ENCODE data around the gene PCDHGC5. TPM values are rescaled to one million over a fixed set of nuclear protein-coding genes. Genes with fewer than 3 reads are reported as not detected.
A peak's percentile ranks its signal among the peaks of the same experiment; 100 is the strongest.

PCDHGC5 gene
- total RNA-seq, 1 donor from 2014 or later, result 1.3 TPM

DNA sequence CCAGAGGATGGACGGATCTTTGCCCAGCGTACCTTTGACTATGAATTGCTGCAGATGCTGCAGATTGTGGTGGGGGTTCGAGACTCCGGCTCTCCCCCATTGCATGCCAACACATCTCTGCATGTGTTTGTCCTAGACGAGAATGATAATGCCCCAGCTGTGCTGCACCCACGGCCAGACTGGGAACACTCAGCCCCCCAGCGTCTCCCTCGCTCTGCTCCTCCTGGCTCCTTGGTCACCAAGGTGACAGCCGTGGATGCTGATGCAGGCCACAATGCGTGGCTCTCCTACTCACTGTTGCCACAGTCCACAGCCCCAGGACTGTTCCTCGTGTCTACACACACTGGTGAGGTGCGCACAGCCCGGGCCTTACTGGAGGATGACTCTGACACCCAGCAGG lies 1.9 kb downstream of the PCDHGC5 start:
- no peak for DNase-seq (ENCODE audit: low spot score, unreplicated experiment)
- H3K27ac Mint-ChIP-seq, result peak overlapping the region; percentile 52
- H3K4me3 Mint-ChIP-seq (ENCODE audit: low read depth), result no peak overlapping the region
- peaks cover 33% of the 10 kb centered on the region for H3K27me3 Mint-ChIP-seq
- TF ChIP-seq, protein P1, sequence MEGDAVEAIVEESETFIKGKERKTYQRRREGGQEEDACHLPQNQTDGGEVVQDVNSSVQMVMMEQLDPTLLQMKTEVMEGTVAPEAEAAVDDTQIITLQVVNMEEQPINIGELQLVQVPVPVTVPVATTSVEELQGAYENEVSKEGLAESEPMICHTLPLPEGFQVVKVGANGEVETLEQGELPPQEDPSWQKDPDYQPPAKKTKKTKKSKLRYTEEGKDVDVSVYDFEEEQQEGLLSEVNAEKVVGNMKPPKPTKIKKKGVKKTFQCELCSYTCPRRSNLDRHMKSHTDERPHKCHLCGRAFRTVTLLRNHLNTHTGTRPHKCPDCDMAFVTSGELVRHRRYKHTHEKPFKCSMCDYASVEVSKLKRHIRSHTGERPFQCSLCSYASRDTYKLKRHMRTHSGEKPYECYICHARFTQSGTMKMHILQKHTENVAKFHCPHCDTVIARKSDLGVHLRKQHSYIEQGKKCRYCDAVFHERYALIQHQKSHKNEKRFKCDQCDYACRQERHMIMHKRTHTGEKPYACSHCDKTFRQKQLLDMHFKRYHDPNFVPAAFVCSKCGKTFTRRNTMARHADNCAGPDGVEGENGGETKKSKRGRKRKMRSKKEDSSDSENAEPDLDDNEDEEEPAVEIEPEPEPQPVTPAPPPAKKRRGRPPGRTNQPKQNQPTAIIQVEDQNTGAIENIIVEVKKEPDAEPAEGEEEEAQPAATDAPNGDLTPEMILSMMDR (IDR thresholded peaks at IDR 0.05; ENCODE audit: unreplicated experiment), result no peak
- no peaks in the 10 kb centered on the region for H3K9me3 Mint-ChIP-seq (ENCODE audit: low read depth)
- peaks cover 8% of the 10 kb centered on the region for H3K4me1 Mint-ChIP-seq (ENCODE audit: low read depth)
- H3K36me3 Mint-ChIP-seq (ENCODE audit: insufficient read depth), result peaks cover 7% of the 10 kb centered on the region

DNA sequence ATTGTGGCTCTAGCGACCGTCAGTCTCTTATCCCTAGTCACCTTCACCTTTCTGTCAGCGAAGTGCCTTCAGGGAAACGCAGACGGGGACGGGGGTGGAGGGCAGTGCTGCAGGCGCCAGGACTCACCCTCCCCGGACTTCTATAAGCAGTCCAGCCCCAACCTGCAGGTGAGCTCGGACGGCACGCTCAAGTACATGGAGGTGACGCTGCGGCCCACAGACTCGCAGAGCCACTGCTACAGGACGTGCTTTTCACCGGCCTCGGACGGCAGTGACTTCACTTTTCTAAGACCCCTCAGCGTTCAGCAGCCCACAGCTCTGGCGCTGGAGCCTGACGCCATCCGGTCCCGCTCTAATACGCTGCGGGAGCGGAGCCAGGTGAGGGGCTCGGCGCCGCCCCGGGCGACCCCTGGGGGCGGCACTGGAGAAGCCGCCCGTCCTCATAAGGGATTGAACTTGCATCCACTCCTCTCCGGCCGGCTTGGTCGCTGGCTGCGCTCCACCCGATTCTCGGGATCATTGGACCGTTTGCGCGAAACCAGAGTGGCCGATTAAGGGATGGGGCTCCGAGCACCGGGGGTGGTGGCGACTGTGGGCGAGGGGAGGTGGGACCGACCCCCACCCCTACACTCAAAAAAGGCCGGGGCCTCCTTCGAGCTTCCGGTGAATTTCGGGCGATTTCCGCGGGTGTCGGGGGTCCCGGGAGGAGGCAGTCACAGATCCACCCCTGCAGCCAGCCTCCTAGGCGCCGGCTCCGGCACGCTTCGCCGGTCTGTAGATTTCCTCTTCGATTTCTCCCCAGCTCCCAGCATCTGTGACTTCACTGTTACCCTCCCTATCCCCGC lies 2.7 kb downstream of the PCDHGC5 start:
- DNase-seq (ENCODE audit: low spot score, unreplicated experiment), result no peak
- Mint-ChIP-seq H3K27me3 (peaks cover 29% of the 10 kb centered on the region), H3K9me3 (ENCODE audit: low read depth) (no peaks in the 10 kb centered on the region), H3K4me1 (ENCODE audit: low read depth) (peaks cover 10% of the 10 kb centered on the region), H3K36me3 (ENCODE audit: insufficient read depth) (peaks cover 5% of the 10 kb centered on the region), H3K4me3 (ENCODE audit: low read depth) (peak overlapping the region; percentile 50), H3K27ac (no peak overlapping the region)
- TF ChIP-seq, protein P1 (IDR thresholded peaks at IDR 0.05; ENCODE audit: unreplicated experiment), result no peak

DNA sequence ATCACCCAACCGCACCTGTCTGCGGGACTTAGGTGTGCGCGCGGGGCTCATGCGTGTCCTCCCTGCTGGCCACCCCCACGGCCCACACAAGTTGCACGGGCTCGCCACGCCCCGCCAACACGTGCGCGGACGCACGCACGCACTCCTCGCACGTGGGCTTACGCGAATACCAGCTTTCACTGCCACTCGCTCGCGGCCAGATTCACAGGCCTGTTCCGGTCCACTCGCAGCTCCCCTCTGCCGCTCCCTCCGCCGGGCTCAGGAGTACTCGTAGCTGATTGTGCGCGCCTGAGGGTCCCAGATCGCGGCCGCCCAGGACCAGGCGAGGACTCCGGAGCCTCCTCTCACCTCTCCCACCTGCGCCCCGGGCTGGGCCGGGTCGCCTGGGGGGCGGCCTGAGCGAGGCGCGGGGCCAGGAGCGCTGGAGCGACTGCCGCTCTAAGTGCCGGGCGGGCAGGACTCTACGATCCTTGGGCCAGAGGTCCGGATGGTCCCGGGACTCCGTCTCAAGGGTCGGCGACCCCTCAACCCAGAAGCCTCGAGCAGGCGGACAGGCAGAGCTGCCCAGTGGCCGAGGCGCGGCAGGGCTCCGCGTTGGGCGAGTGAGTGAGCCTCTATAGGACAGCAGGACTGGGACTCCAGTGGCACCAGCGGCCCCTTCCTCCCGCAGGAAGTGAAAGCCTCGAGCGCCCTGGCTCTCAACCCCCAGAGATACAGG lies 3.4 kb downstream of the PCDHGC5 start:
- Mint-ChIP-seq H3K27me3 (peaks cover 27% of the 10 kb centered on the region), H3K27ac (no peak overlapping the region), H3K4me3 (ENCODE audit: low read depth) (peak overlapping the region; percentile 50), H3K4me1 (ENCODE audit: low read depth) (peaks cover 10% of the 10 kb centered on the region), H3K9me3 (ENCODE audit: low read depth) (no peaks in the 10 kb centered on the region), H3K36me3 (ENCODE audit: insufficient read depth) (peaks cover 3% of the 10 kb centered on the region)
- TF ChIP-seq, protein P1 (IDR thresholded peaks at IDR 0.05; ENCODE audit: unreplicated experiment), result no peak
- no peak for DNase-seq (ENCODE audit: low spot score, unreplicated experiment)

DNA sequence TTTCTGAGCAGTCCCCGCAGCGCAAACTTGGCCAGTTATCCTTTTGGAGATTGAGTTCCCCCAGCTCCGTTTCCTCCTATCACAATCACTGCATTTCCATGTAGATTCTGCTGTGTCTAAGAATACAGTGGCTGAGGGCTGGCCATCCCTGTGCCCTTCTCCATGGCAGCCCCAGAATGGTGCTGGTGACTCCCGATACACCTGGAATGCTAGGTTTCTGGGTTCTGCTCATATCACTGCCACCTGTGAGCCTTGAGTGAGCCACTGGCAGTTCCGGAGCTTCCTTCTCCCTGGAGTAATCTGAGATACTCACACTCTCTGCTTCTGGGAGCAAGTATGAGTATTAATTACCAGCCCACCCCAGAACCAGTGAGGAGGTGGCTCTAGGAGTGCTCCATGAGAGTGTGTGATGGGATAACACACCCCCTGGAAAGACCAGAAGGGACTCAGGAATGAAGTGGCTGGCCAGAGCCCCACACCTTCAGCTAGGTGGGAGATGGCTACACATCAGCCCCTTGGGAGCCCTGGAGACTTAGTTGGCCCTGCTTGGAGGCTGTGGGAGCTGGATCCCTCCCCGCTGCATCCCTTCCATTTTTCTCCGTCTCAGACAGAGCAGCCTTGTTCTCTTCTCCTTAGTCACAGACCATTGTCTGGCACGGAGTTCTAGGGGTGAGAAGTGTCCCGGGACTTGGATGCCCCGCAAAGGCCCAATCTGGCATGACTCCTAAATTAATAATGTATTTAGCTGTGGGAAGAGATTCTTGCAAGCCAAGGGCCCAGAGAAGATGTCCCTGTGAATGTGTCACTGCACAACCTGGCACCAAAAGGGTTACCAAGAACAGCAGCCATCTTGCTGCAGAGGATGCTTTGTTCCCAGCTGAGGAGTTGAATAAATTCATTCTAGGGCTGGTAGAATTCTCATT lies 4.9 kb downstream of the PCDHGC5 start:
- H3K4me3 Mint-ChIP-seq (ENCODE audit: low read depth), result no peak overlapping the region
- H3K27me3 Mint-ChIP-seq, result peaks cover 27% of the 10 kb centered on the region
- peaks cover 8% of the 10 kb centered on the region for H3K36me3 Mint-ChIP-seq (ENCODE audit: insufficient read depth)
- TF ChIP-seq, protein P1 (IDR thresholded peaks at IDR 0.05; ENCODE audit: unreplicated experiment), result no peak
- H3K4me1 Mint-ChIP-seq (ENCODE audit: low read depth), result peaks cover 10% of the 10 kb centered on the region
- no peak for DNase-seq (ENCODE audit: low spot score, unreplicated experiment)
- H3K9me3 Mint-ChIP-seq (ENCODE audit: low read depth), result no peaks in the 10 kb centered on the region
- no peak overlapping the region for H3K27ac Mint-ChIP-seq

All from progenitor cell of endocrine pancreas (in vitro differentiated cells).